H9 (cell line): ENCODE results near the gene ASL. TPM values are rescaled to one million over a fixed set of nuclear protein-coding genes. Genes with fewer than 3 reads are reported as not detected.
A peak's percentile ranks its signal among the peaks of the same experiment; 100 is the strongest.
"Not testable (repeated sequence)": the region's sequence is repeated elsewhere in the genome, so short reads cannot be mapped to it uniquely, and the experiment has no call there.

Experiments used
- DNase-seq: peaks from one replicate; pipeline ENCODE4 v3.0.0-alpha.2; 2017
- H2AFZ ChIP-seq: one replicate; pipeline ENCODE4 v1.6.1; 2013; ENCODE audit warnings: mild to moderate bottlenecking, low read length, control low read depth, moderate library complexity
- H2AK5ac ChIP-seq: 2 replicates; pipeline ENCODE4 v1.6.1; 2013; ENCODE audit warnings: low read length, control low read depth, mixed read lengths; ENCODE audit not compliant: insufficient read length
- H2BK120ac ChIP-seq: one replicate; pipeline ENCODE4 v1.6.1; 2013; ENCODE audit warnings: low read depth, mild to moderate bottlenecking, low read length, control low read depth, inconsistent platforms; ENCODE audit not compliant: poor library complexity, severe bottlenecking
- H2BK12ac ChIP-seq: 2 replicates; pipeline ENCODE4 v1.6.1; 2013; ENCODE audit warnings: low read length, control low read depth, mixed read lengths, low read depth; ENCODE audit not compliant: insufficient read length
- H2BK15ac ChIP-seq: 2 replicates; pipeline ENCODE4 v1.6.1; 2013; ENCODE audit warnings: low read depth, low read length, control low read depth
- H2BK20ac ChIP-seq: one replicate; pipeline ENCODE4 v1.6.1; 2013; ENCODE audit warnings: low read depth, mild to moderate bottlenecking, low read length, control low read depth, inconsistent platforms; ENCODE audit not compliant: poor library complexity, severe bottlenecking
- H2BK5ac ChIP-seq: 2 replicates; pipeline ENCODE4 v1.6.1; 2013; ENCODE audit warnings: low read length, control low read depth, mixed read lengths; ENCODE audit not compliant: insufficient read length
- H3K14ac ChIP-seq: 2 replicates; pipeline ENCODE4 v1.6.1; 2013; ENCODE audit warnings: low read length, control low read depth; ENCODE audit not compliant: insufficient read depth
- H3K18ac ChIP-seq: 2 replicates; pipeline ENCODE4 v1.6.1; 2013; ENCODE audit warnings: low read depth, mild to moderate bottlenecking, mixed read lengths, low read length, control low read depth; ENCODE audit not compliant: insufficient read length
- H3K23ac ChIP-seq: 2 replicates; pipeline ENCODE4 v1.6.1; 2013; ENCODE audit warnings: low read length, control low read depth, mixed read lengths, low read depth; ENCODE audit not compliant: insufficient read length
- H3K23me2 ChIP-seq: 2 replicates; pipeline ENCODE4 v1.6.1; 2013; ENCODE audit warnings: low read depth, mild to moderate bottlenecking, mixed read lengths, low read length, control low read depth; ENCODE audit not compliant: insufficient read length, poor library complexity, severe bottlenecking
- H3K27ac ChIP-seq: 2 replicates; pipeline ENCODE4 v1.5.1; 2013; ENCODE audit warnings: low read length, control low read depth, mixed read lengths, low read depth; ENCODE audit not compliant: insufficient read length
- H3K27me3 ChIP-seq: 2 replicates; pipeline ENCODE4 v1.6.1; 2013; ENCODE audit warnings: low read length, control low read depth, inconsistent platforms; ENCODE audit not compliant: insufficient read depth
- H3K4ac ChIP-seq: 2 replicates; pipeline ENCODE4 v1.6.1; 2013; ENCODE audit warnings: low read depth, mild to moderate bottlenecking, control low read depth, inconsistent platforms, low read length, moderate library complexity
- H3K4me1 ChIP-seq: 2 replicates; pipeline ENCODE4 v1.6.1; 2013; ENCODE audit warnings: low read length, control low read depth, inconsistent platforms; ENCODE audit not compliant: insufficient read depth
- H3K4me2 ChIP-seq: 2 replicates; pipeline ENCODE4 v1.6.1; 2013; ENCODE audit warnings: low read length, control low read depth, mixed read lengths; ENCODE audit not compliant: insufficient read length, insufficient read depth
- H3K56ac ChIP-seq: 2 replicates; pipeline ENCODE4 v1.6.1; 2013; ENCODE audit warnings: low read depth, mild to moderate bottlenecking, mixed read lengths, low read length, control low read depth; ENCODE audit not compliant: insufficient read length
- H3K79me1 ChIP-seq: 2 replicates; pipeline ENCODE4 v1.6.1; 2013; ENCODE audit warnings: low read depth, mild to moderate bottlenecking, moderate library complexity, low read length, control low read depth, inconsistent platforms; ENCODE audit not compliant: insufficient read depth, poor library complexity, severe bottlenecking
- H3K79me2 ChIP-seq: 2 replicates; pipeline ENCODE4 v1.6.1; 2013; ENCODE audit warnings: low read length, control low read depth, inconsistent platforms; ENCODE audit not compliant: insufficient read depth
- H3K9ac ChIP-seq: 2 replicates; pipeline ENCODE4 v1.6.1; 2013; ENCODE audit warnings: low read length, control low read depth, mixed read lengths; ENCODE audit not compliant: insufficient read length; ENCODE audit errors: extremely low read depth
- H3K9me3 ChIP-seq: one replicate; pipeline ENCODE4 v1.6.1; 2013; ENCODE audit warnings: low read depth, low read length, inconsistent platforms; ENCODE audit not compliant: control insufficient read depth
- H3T11ph ChIP-seq: one replicate; pipeline ENCODE4 v1.6.1; 2013; ENCODE audit warnings: mild to moderate bottlenecking, low read length, control low read depth, inconsistent platforms
- H4K20me1 ChIP-seq: one replicate; pipeline ENCODE4 v1.6.1; 2013; ENCODE audit not compliant: control insufficient read depth, insufficient read length, insufficient read depth
- H4K5ac ChIP-seq: 2 replicates; pipeline ENCODE4 v1.6.1; 2013; ENCODE audit warnings: low read depth, mild to moderate bottlenecking, mixed read lengths, low read length, control low read depth; ENCODE audit not compliant: insufficient read length
- H4K8ac ChIP-seq: replicated peaks from 2 replicates; pipeline ENCODE4 v1.6.1; 2013; ENCODE audit warnings: low read length, control low read depth, mixed read lengths, low read depth; ENCODE audit not compliant: insufficient read length
- H4K91ac ChIP-seq: 2 replicates; pipeline ENCODE4 v1.6.1; 2013; ENCODE audit warnings: low read depth, mild to moderate bottlenecking, moderate library complexity, mixed read lengths, low read length, control low read depth; ENCODE audit not compliant: insufficient read length
- H3K27ac Mint-ChIP-seq, 3 experiments: 2 replicates in 2 of 3; 3 replicates in 1 of 3; pipeline ENCODE4 v1.8.0; 2020 to 2021; ENCODE audit warnings: mixed read lengths in 3 of 3, mild to moderate bottlenecking in 1 of 3, moderate library complexity in 1 of 3
- H3K27me3 Mint-ChIP-seq: 2 replicates; pipeline ENCODE4 v1.8.0; 2021; ENCODE audit warnings: low read depth, mild to moderate bottlenecking, moderate library complexity, mixed read lengths
- H3K36me3 Mint-ChIP-seq, 3 experiments: 2 replicates in 2 of 3; 3 replicates in 1 of 3; pipeline ENCODE4 v1.8.0; 2020 to 2021; ENCODE audit warnings: low read depth in 3 of 3, mixed read lengths in 3 of 3; ENCODE audit not compliant: insufficient read depth in 1 of 3
- H3K4me1 Mint-ChIP-seq, 2 experiments: 2 replicates each; pipeline ENCODE4 v1.8.0; 2020; ENCODE audit warnings: mixed read lengths in 2 of 2
- H3K4me3 Mint-ChIP-seq, 2 experiments: 2 replicates in 1 of 2; 3 replicates in 1 of 2; pipeline ENCODE4 v1.8.0; 2020 to 2021; ENCODE audit warnings: mild to moderate bottlenecking in 2 of 2, mixed read lengths in 2 of 2, moderate library complexity in 1 of 2
- H3K9me3 Mint-ChIP-seq, 2 experiments: 2 replicates in 1 of 2; 3 replicates in 1 of 2; pipeline ENCODE4 v1.8.0; 2020; ENCODE audit warnings: mild to moderate bottlenecking in 2 of 2, mixed read lengths in 2 of 2, moderate library complexity in 1 of 2
- CTCF ChIP-seq: fragments of 200-600 bp; sonication (generic); conservative IDR thresholded peaks from 3 replicates; pipeline ENCODE4 v1.8.0; 2021; ENCODE audit warnings: antibody characterized with exemption, mild to moderate bottlenecking
- WGBS: extraction: QIAGEN DNeasy Blood & Tissue Kit; methylation state at CpG from one replicate; pipeline ENCODE4 v1.1.7; 2013; ENCODE audit warnings: missing lambda C conversion rate, low lambda C conversion rate, mixed read lengths; ENCODE audit not compliant: insufficient read length; ENCODE audit errors: extremely low coverage; 5-methylcytosine and 5-hydroxymethylcytosine counted together
- total RNA-seq: library from RNA; stranded (reverse); gene quantifications from 2 replicates; pipeline ENCODE4 v1.2.1, GENCODE V29; 2021

ASL gene
- total RNA-seq, 1 experiment from 2014 or later: 30.7 TPM

- Histone ChIP-seq H2BK12ac (no peak overlapping the region), H2BK120ac (no peak overlapping the region), H3K56ac (no peak overlapping the region), H4K5ac (no peak overlapping the region), H3K27me3 (no peaks in the 10 kb centered on the region), H3K79me2 (no peaks in the 10 kb centered on the region), H3T11ph (no peak overlapping the region), H2BK15ac (no peak overlapping the region), H2BK5ac (no peak overlapping the region), H3K23me2 (no peaks in the 10 kb centered on the region), H2AFZ (no peak overlapping the region), H3K27ac (no peak overlapping the region), H2BK20ac (no peak overlapping the region), H4K91ac (no peak overlapping the region), H3K14ac (no peak overlapping the region), H3K4ac (no peak overlapping the region), H3K4me1 (no peaks in the 10 kb centered on the region), H4K8ac (no peak overlapping the region), H3K4me2 (no peak overlapping the region), H3K18ac (no peak overlapping the region), H4K20me1 (no peaks in the 10 kb centered on the region), H3K9me3 (no peaks in the 10 kb centered on the region), H3K9ac (no peak overlapping the region), H2AK5ac (no peak overlapping the region), H3K23ac (no peak overlapping the region), H3K79me1 (no peaks in the 10 kb centered on the region)
- H3K9me3 Mint-ChIP-seq: peaks cover 0 to 2% of the 10 kb centered on the region in 2 experiments; a peak in 1 of 5 replicates
- peaks cover 8 to 11% of the 10 kb centered on the region in 2 experiments for H3K4me1 Mint-ChIP-seq
- DNase-seq: no peak
- H3K27me3 Mint-ChIP-seq: no peaks in the 10 kb centered on the region
- no peak for TF ChIP-seq CTCF
- peak overlapping the region; percentile 55 to 77 for H3K4me3 Mint-ChIP-seq
- no peaks in the 10 kb centered on the region; a peak in 1 of 7 replicates for H3K36me3 Mint-ChIP-seq
- H3K27ac Mint-ChIP-seq: peak overlapping the region; percentile 16 to 83 (median 63); a peak in 3 of 7 replicates
- no CpG with 5 or more reads among the region's 12 CpGs for WGBS
Observed at GRCh38 chr7:66100408-66101050, 24.9 kb downstream of the ASL start.

- H3K4me3 Mint-ChIP-seq, H3T11ph ChIP-seq, H4K8ac ChIP-seq, H3K36me3 Mint-ChIP-seq, H4K5ac ChIP-seq, H3K14ac ChIP-seq, H4K91ac ChIP-seq, H3K18ac ChIP-seq, H3K9ac ChIP-seq, H3K23ac ChIP-seq, H3K4ac ChIP-seq, H3K9me3 Mint-ChIP-seq, DNase-seq, H2BK12ac ChIP-seq, H3K79me2 ChIP-seq, H2BK15ac ChIP-seq, H3K56ac ChIP-seq, H3K4me1 ChIP-seq, H3K23me2 ChIP-seq, H2BK20ac ChIP-seq, H2BK5ac ChIP-seq, H3K79me1 ChIP-seq, H2AK5ac ChIP-seq, H2AFZ ChIP-seq, H3K4me2 ChIP-seq, H3K27ac Mint-ChIP-seq, H3K27me3 Mint-ChIP-seq, H3K9me3 ChIP-seq, H3K27ac ChIP-seq, H4K20me1 ChIP-seq, H2BK120ac ChIP-seq, H3K27me3 ChIP-seq: not testable (repeated sequence)
- no CpG with 5 or more reads among the region's 6 CpGs for WGBS
- H3K4me1 Mint-ChIP-seq: peaks cover 8 to 11% of the 10 kb centered on the region in 2 experiments
Observed at GRCh38 chr7:66102168-66102567, 26.5 kb downstream of the ASL start.
